Measurements from ENCODE around the gene BBS1. TPM values are rescaled to one million over a fixed set of nuclear protein-coding genes. Genes with fewer than 3 reads are reported as not detected.

The BBS1 gene
- total RNA-seq, 2 experiments from 2014 or later = 14.7 to 15.7 TPM

- no peak overlapping the region for H3K27ac ChIP-seq (ENCODE audit: low read depth, low read length, poor library complexity, severe bottlenecking)
- no peaks in the 10 kb centered on the region for H3K9me3 ChIP-seq (ENCODE audit: low read length)
- H4K20me1 ChIP-seq (ENCODE audit: insufficient read depth, low read length) = no peaks in the 10 kb centered on the region
- TF ChIP-seq CTCF (conservative IDR thresholded peaks at IDR 0.05; ENCODE audit: low read length) = no peak
- TF ChIP-seq EZH2phosphoT487 (IDR thresholded peaks at IDR 0.05; ENCODE audit: borderline replicate concordance, low read depth, low read length) = no peak
- H3K4me3 ChIP-seq (ENCODE audit: low read depth, low read length, poor library complexity, severe bottlenecking) = no peak overlapping the region
- ChIA-PET POLR2A (interaction anchor here (0.5 kb wide), 1 partner anchor 56 kb away, joined by 3 read pairs; no protein-coding TSS in a partner anchor), CTCF (ENCODE audit: unreplicated experiment) (no interaction called here)
- intact Hi-C loops (cut with micrococcal nuclease; ENCODE audit: unreplicated experiment) = loop anchor here (5.0 kb wide), 1 partner anchor 357 kb away; the partner anchor contains the start of gene RCE1
- H3K4me1 ChIP-seq (ENCODE audit: insufficient read depth, low read length, poor library complexity, severe bottlenecking) = peaks cover 6% of the 10 kb centered on the region
- H2AFZ ChIP-seq (ENCODE audit: low read length) = no peak overlapping the region
- no TSS peak for BruUV-seq (replicated peaks)
- H3K4me2 ChIP-seq (ENCODE audit: low read length) = no peak overlapping the region
- no peak for DNase-seq (ENCODE audit: low spot score)
- H3K9me2 ChIP-seq (ENCODE audit: insufficient read depth, low read length) = no peaks in the 10 kb centered on the region
- H3K79me2 ChIP-seq (ENCODE audit: insufficient read depth, low read depth, low read length) = peaks cover 5% of the 10 kb centered on the region; the same call in 1 of the 2 replicates
- H3K36me3 ChIP-seq (ENCODE audit: insufficient read depth, low read length) = peaks cover 25% of the 10 kb centered on the region
These were observed 25.5 kb upstream of the BBS1 start for GRCh38 chr11:66484806-66485380.

- Histone ChIP-seq H3K4me1 (ENCODE audit: insufficient read depth, low read length, poor library complexity, severe bottlenecking) (no peaks in the 10 kb centered on the region), H2AFZ (ENCODE audit: low read length) (no peak overlapping the region), H3K79me2 (ENCODE audit: insufficient read depth, low read depth, low read length) (no peaks in the 10 kb centered on the region), H3K27ac (ENCODE audit: low read depth, low read length, poor library complexity, severe bottlenecking) (no peak overlapping the region), H4K20me1 (ENCODE audit: insufficient read depth, low read length) (no peaks in the 10 kb centered on the region), H3K9me3 (ENCODE audit: low read length) (no peaks in the 10 kb centered on the region), H3K36me3 (ENCODE audit: insufficient read depth, low read length) (peaks cover 24% of the 10 kb centered on the region; the same call in 1 of the 2 replicates), H3K9me2 (ENCODE audit: insufficient read depth, low read length) (no peaks in the 10 kb centered on the region), H3K4me2 (ENCODE audit: low read length) (no peak overlapping the region), H3K4me3 (ENCODE audit: low read depth, low read length, poor library complexity, severe bottlenecking) (no peak overlapping the region)
- intact Hi-C loops (cut with micrococcal nuclease; ENCODE audit: unreplicated experiment) = no loop called here
- CTCF ChIA-PET (ENCODE audit: unreplicated experiment) = no interaction called here
- no peak for DNase-seq (ENCODE audit: low spot score)
- POLR2A ChIA-PET = no interaction called here
- no TSS peak for BruUV-seq (replicated peaks)
- TF ChIP-seq CTCF (conservative IDR thresholded peaks at IDR 0.05; ENCODE audit: low read length) (no peak), EZH2phosphoT487 (IDR thresholded peaks at IDR 0.05; ENCODE audit: borderline replicate concordance, low read depth, low read length) (no peak)
These were observed 21.5 kb upstream of the BBS1 start for GRCh38 chr11:66488957-66489356.

GRCh38 chr11:66489636-66490035 lies 20.8 kb upstream of the BBS1 start:
- Histone ChIP-seq H3K4me1 (ENCODE audit: insufficient read depth, low read length, poor library complexity, severe bottlenecking) (no peaks in the 10 kb centered on the region), H3K36me3 (ENCODE audit: insufficient read depth, low read length) (peaks cover 24% of the 10 kb centered on the region; the same call in 1 of the 2 replicates), H3K9me2 (ENCODE audit: insufficient read depth, low read length) (no peaks in the 10 kb centered on the region), H3K79me2 (ENCODE audit: insufficient read depth, low read depth, low read length) (no peaks in the 10 kb centered on the region), H3K27ac (ENCODE audit: low read depth, low read length, poor library complexity, severe bottlenecking) (no peak overlapping the region), H4K20me1 (ENCODE audit: insufficient read depth, low read length) (no peaks in the 10 kb centered on the region), H3K4me3 (ENCODE audit: low read depth, low read length, poor library complexity, severe bottlenecking) (no peak overlapping the region), H3K9me3 (ENCODE audit: low read length) (no peaks in the 10 kb centered on the region), H2AFZ (ENCODE audit: low read length) (no peak overlapping the region), H3K4me2 (ENCODE audit: low read length) (no peak overlapping the region)
- no peak for DNase-seq (ENCODE audit: low spot score)
- ChIA-PET POLR2A (no interaction called here), CTCF (ENCODE audit: unreplicated experiment) (no interaction called here)
- intact Hi-C loops (cut with micrococcal nuclease; ENCODE audit: unreplicated experiment) = no loop called here
- no peak for TF ChIP-seq EZH2phosphoT487 (IDR thresholded peaks at IDR 0.05; ENCODE audit: borderline replicate concordance, low read depth, low read length)
- no peak for TF ChIP-seq CTCF (conservative IDR thresholded peaks at IDR 0.05; ENCODE audit: low read length)
- BruUV-seq (replicated peaks) = no TSS peak
